Measurements from ENCODE around the gene IFT27. TPM values are rescaled to one million over a fixed set of nuclear protein-coding genes. Genes with fewer than 3 reads are reported as not detected.

Gene IFT27
- total and polyA plus RNA-seq, 4 donors = 18.9 to 51.1 (median 26.4) TPM

DNA sequence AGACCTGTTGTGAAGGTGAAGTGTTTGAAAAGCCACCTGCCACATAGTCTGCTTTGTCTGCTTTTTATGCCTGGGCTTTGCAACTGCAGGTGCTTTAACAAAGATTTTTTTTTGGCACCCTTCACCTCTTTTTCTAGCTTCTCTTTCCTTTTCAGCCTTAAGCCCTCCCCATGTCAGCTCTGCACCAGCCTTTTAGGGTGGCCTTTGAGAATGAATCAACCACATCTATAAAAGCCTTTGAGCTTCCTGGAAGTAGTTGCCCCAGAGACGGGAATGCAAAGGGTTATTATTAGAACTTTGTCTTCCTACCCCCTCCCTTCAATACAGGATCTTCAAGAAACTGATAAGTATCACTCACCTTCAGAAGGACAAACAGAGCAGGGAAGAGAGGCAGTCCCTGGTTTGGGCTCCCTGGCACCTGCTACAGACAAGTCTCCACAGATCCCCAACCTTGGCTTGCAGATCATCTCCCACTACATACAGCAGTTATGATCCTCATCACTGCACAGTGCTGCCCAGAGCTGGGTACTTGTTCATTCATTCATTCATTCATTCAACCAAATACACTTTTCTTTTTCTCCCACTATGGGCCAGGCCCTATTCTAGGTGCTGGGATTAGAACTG, 32.9 kb upstream of the IFT27 start:
- 26 to 30% methylated on average over 1 of the region's 1 CpG for WGBS, 2 donors
- ATAC-seq (ENCODE audit: insufficient read depth, low FRiP score) (no peak), DNase-seq (no peak)
- Histone ChIP-seq H3K4me1 (ENCODE audit: control insufficient read depth in 5 of 5, insufficient read depth in 5 of 5, low read length in 5 of 5) (no peaks in the 10 kb centered on the region), H3K27me3 (ENCODE audit: control insufficient read depth in 3 of 3, insufficient read depth in 3 of 3, low read length in 2 of 3) (peaks cover 4 to 37% (median 9%) of the 10 kb centered on the region in 3 donors), H3K4me3 (no peak overlapping the region), H3K9me3 (ENCODE audit: control insufficient read depth in 4 of 4, insufficient read depth in 3 of 4, low read length in 3 of 4) (no peaks in the 10 kb centered on the region), H3K27ac (ENCODE audit: low read depth in 1 of 2, low read length in 1 of 2) (no peak overlapping the region), H3K36me3 (ENCODE audit: control insufficient read depth in 4 of 4, insufficient read depth in 4 of 4, low read length in 4 of 4) (no peaks in the 10 kb centered on the region), H3K9ac (ENCODE audit: insufficient read depth in 1 of 2, low read length in 2 of 2) (no peak overlapping the region)
- TF ChIP-seq, protein P1, sequence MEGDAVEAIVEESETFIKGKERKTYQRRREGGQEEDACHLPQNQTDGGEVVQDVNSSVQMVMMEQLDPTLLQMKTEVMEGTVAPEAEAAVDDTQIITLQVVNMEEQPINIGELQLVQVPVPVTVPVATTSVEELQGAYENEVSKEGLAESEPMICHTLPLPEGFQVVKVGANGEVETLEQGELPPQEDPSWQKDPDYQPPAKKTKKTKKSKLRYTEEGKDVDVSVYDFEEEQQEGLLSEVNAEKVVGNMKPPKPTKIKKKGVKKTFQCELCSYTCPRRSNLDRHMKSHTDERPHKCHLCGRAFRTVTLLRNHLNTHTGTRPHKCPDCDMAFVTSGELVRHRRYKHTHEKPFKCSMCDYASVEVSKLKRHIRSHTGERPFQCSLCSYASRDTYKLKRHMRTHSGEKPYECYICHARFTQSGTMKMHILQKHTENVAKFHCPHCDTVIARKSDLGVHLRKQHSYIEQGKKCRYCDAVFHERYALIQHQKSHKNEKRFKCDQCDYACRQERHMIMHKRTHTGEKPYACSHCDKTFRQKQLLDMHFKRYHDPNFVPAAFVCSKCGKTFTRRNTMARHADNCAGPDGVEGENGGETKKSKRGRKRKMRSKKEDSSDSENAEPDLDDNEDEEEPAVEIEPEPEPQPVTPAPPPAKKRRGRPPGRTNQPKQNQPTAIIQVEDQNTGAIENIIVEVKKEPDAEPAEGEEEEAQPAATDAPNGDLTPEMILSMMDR (IDR thresholded peaks at IDR 0.05; ENCODE audit: control extremely low read depth, extremely low read depth) = no peak

DNA sequence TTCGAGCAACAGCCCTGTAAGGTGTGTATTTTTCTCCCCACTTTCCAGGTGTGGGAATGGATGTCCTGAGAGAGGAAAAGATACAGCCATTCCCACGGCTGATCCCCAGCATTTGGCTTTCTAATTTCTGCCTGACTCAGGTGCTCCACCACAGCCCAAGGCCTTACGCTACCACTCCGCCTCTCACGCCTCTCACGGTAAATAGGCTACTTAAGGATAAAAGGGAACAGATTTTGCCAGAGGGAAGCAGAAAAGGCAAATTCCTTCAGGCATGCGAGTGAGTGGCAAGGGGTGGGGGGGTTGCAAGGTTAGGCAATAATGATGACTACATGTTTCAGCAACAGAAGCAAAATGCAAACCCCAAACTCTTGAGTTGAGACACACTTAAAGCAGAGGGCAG, 31.7 kb upstream of the IFT27 start:
- no peak overlapping the region for H3K9ac ChIP-seq (ENCODE audit: insufficient read depth in 1 of 2, low read length in 2 of 2)
- peak in 1 of 3 donors; percentile 24 for DNase-seq
- H3K27ac ChIP-seq (ENCODE audit: low read depth in 1 of 2, low read length in 1 of 2) = no peak overlapping the region
- H3K4me3 ChIP-seq = no peak overlapping the region
- H3K36me3 ChIP-seq (ENCODE audit: control insufficient read depth in 4 of 4, insufficient read depth in 4 of 4, low read length in 4 of 4) = no peaks in the 10 kb centered on the region
- ATAC-seq (ENCODE audit: insufficient read depth, low FRiP score) = no peak
- H3K4me1 ChIP-seq (ENCODE audit: control insufficient read depth in 5 of 5, insufficient read depth in 5 of 5, low read length in 5 of 5) = no peaks in the 10 kb centered on the region
- H3K9me3 ChIP-seq (ENCODE audit: control insufficient read depth in 4 of 4, insufficient read depth in 3 of 4, low read length in 3 of 4) = no peaks in the 10 kb centered on the region
- TF ChIP-seq, protein P1 (IDR thresholded peaks at IDR 0.05; ENCODE audit: control extremely low read depth, extremely low read depth) = no peak
- 73 to 74% methylated on average over 7 of the region's 7 CpGs for WGBS, 2 donors
- peaks cover under 1 to 28% (median 9%) of the 10 kb centered on the region in 3 donors for H3K27me3 ChIP-seq (ENCODE audit: control insufficient read depth in 3 of 3, insufficient read depth in 3 of 3, low read length in 2 of 3)

DNA sequence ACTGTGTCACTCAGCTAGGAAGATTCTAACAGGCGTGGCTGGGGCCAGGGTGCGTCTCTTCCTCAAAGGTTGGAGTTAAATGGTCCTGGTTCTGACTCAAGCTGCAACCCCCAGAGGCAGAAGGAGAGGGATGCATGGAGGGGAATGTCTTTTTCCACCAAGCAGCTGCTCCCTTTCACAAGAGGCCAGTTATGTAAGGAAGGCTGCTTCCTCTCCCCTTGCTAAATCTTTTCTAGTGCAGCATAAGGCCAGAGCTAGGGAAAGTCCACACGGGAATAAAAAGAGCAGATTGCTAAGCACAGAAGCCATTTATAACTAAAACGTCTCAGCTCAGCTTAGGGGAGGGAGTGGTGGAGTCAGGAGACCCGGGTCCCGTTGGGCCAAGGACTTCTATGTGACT, 30.9 kb upstream of the IFT27 start:
- peaks cover 0 to 21% (median 9%) of the 10 kb centered on the region in 3 donors for H3K27me3 ChIP-seq (ENCODE audit: control insufficient read depth in 3 of 3, insufficient read depth in 3 of 3, low read length in 2 of 3)
- no peaks in the 10 kb centered on the region for H3K4me1 ChIP-seq (ENCODE audit: control insufficient read depth in 5 of 5, insufficient read depth in 5 of 5, low read length in 5 of 5)
- H3K4me3 ChIP-seq = no peak overlapping the region
- H3K36me3 ChIP-seq (ENCODE audit: control insufficient read depth in 4 of 4, insufficient read depth in 4 of 4, low read length in 4 of 4) = no peaks in the 10 kb centered on the region
- 49 to 56% methylated on average over 6 of the region's 6 CpGs for WGBS, 2 donors
- H3K9ac ChIP-seq (ENCODE audit: insufficient read depth in 1 of 2, low read length in 2 of 2) = no peak overlapping the region
- ATAC-seq (ENCODE audit: insufficient read depth, low FRiP score) = no peak
- no peak overlapping the region for H3K27ac ChIP-seq (ENCODE audit: low read depth in 1 of 2, low read length in 1 of 2)
- DNase-seq = peak in 2 of 3 donors; percentile 40 to 58
- TF ChIP-seq, protein P1 (IDR thresholded peaks at IDR 0.05; ENCODE audit: control extremely low read depth, extremely low read depth) = no peak
- H3K9me3 ChIP-seq (ENCODE audit: control insufficient read depth in 4 of 4, insufficient read depth in 3 of 4, low read length in 3 of 4) = no peaks in the 10 kb centered on the region

DNA sequence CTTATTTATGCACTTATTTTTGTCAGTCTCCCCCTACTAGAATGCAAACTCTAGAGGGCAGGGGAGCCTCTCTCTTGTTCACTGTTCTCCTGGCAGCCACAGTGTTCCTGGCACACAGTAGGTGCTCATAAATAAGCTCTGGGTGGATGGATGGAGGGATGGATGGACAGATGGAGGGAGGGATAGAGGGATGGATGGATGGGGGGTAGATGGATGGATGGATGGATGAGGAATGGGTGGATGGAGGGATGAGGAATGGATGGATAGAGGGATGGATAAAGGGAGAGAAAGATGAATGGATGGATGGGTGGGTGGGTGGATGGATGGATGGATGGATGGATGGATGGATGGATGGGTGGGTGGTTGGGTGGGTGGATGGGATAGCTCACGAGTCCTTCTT, 27.4 kb upstream of the IFT27 start:
- no peak for DNase-seq
- Histone ChIP-seq H3K36me3 (ENCODE audit: control insufficient read depth in 4 of 4, insufficient read depth in 4 of 4, low read length in 4 of 4) (no peaks in the 10 kb centered on the region), H3K9me3 (ENCODE audit: control insufficient read depth in 4 of 4, insufficient read depth in 3 of 4, low read length in 3 of 4) (peaks cover 0 to 2% (median 0%) of the 10 kb centered on the region in 4 donors), H3K4me3 (no peak overlapping the region), H3K9ac (ENCODE audit: insufficient read depth in 1 of 2, low read length in 2 of 2) (no peak overlapping the region), H3K27ac (ENCODE audit: low read depth in 1 of 2, low read length in 1 of 2) (no peak overlapping the region), H3K27me3 (ENCODE audit: control insufficient read depth in 3 of 3, insufficient read depth in 3 of 3, low read length in 2 of 3) (peaks cover 0 to 25% (median 11%) of the 10 kb centered on the region in 3 donors), H3K4me1 (ENCODE audit: control insufficient read depth in 5 of 5, insufficient read depth in 5 of 5, low read length in 5 of 5) (no peaks in the 10 kb centered on the region)
- ATAC-seq (ENCODE audit: insufficient read depth, low FRiP score) = no peak
- TF ChIP-seq, protein P1 (IDR thresholded peaks at IDR 0.05; ENCODE audit: control extremely low read depth, extremely low read depth) = no peak
- 86 to 95% methylated on average over 1 of the region's 1 CpG for WGBS, 2 donors
